Osteoblast (primary cell): Measurements from ENCODE around the gene PLEKHF1. TPM values are rescaled to one million over a fixed set of nuclear protein-coding genes. Genes with fewer than 3 reads are reported as not detected.
A peak's percentile ranks its signal among the peaks of the same experiment; 100 is the strongest.

Source experiments
- DNase-seq: peaks from one replicate; pipeline ENCODE4 v3.0.0; 2011; ENCODE audit warnings: low spot score, mixed read lengths; ENCODE audit not compliant: insufficient read length; ENCODE audit errors: missing footprints
- H2AFZ ChIP-seq: 2 replicates; pipeline ENCODE4 v1.6.0; 2011; ENCODE audit warnings: mild to moderate bottlenecking, low read length
- H3K27ac ChIP-seq: 2 replicates; pipeline ENCODE4 v1.5.1; 2011; ENCODE audit warnings: mild to moderate bottlenecking, low read depth, low read length, moderate library complexity
- H3K27me3 ChIP-seq: 2 replicates; pipeline ENCODE4 v1.6.0; 2012; ENCODE audit warnings: mild to moderate bottlenecking, control low read depth, inconsistent platforms, low read length, moderate library complexity; ENCODE audit not compliant: insufficient read depth
- H3K36me3 ChIP-seq: 2 replicates; pipeline ENCODE4 v1.5.1; 2011; ENCODE audit warnings: mild to moderate bottlenecking, low read length, control low read depth, moderate library complexity; ENCODE audit not compliant: insufficient read depth
- H3K4me1 ChIP-seq: 2 replicates; pipeline ENCODE4 v1.5.1; 2011; ENCODE audit warnings: mild to moderate bottlenecking, low read length, control low read depth, moderate library complexity; ENCODE audit not compliant: insufficient read depth
- H3K4me2 ChIP-seq: 2 replicates; pipeline ENCODE4 v1.6.0; 2011; ENCODE audit warnings: mild to moderate bottlenecking, low read length; ENCODE audit not compliant: insufficient read depth
- H3K4me3 ChIP-seq: fragments of 200-600 bp; sonication (generic); 3 replicates; pipeline ENCODE4 v1.5.1; 2012; ENCODE audit warnings: mild to moderate bottlenecking, low read length, inconsistent platforms; ENCODE audit not compliant: insufficient read depth
- H3K79me2 ChIP-seq: 2 replicates; pipeline ENCODE4 v1.6.0; 2012; ENCODE audit warnings: mild to moderate bottlenecking, low read length, control low read depth, inconsistent platforms; ENCODE audit not compliant: insufficient read depth
- H3K9me3 ChIP-seq: 2 replicates; pipeline ENCODE4 v1.5.1; 2011; ENCODE audit warnings: low read depth, low read length, control low read depth
- H4K20me1 ChIP-seq: 2 replicates; pipeline ENCODE4 v1.6.0; 2012; ENCODE audit warnings: mild to moderate bottlenecking, low read length, control low read depth; ENCODE audit not compliant: insufficient read depth
- total RNA-seq: library from RNA; depleted of rRNA; stranded (reverse); fragments of >200 nt; gene quantifications from 2 replicates; pipeline ENCODE4 v1.2.3, GENCODE V29; 2012
- TF ChIP-seq, protein P1 (sequence below): IDR thresholded peaks from 2 replicates; pipeline ENCODE4 v1.5.1; 2011; ENCODE audit warnings: mild to moderate bottlenecking, low read depth, low read length, moderate library complexity; ENCODE audit errors: extremely low read depth

PLEKHF1 gene
- total RNA-seq, 1 donor: 106 TPM

GRCh38 chr19:29662278-29662603 is 3.0 kb upstream of the PLEKHF1 start:
- Histone ChIP-seq H3K27me3 (no peaks in the 10 kb centered on the region), H3K9me3 (no peaks in the 10 kb centered on the region), H3K36me3 (no peaks in the 10 kb centered on the region), H3K27ac (peak overlapping the region; percentile 99), H3K4me1 (peaks cover 59% of the 10 kb centered on the region), H4K20me1 (peaks cover 12% of the 10 kb centered on the region), H2AFZ (peak overlapping the region; percentile 13), H3K79me2 (peaks cover 12% of the 10 kb centered on the region), H3K4me2 (peak overlapping the region; percentile 82), H3K4me3 (peak overlapping the region; percentile 50)
- TF ChIP-seq, protein P1, sequence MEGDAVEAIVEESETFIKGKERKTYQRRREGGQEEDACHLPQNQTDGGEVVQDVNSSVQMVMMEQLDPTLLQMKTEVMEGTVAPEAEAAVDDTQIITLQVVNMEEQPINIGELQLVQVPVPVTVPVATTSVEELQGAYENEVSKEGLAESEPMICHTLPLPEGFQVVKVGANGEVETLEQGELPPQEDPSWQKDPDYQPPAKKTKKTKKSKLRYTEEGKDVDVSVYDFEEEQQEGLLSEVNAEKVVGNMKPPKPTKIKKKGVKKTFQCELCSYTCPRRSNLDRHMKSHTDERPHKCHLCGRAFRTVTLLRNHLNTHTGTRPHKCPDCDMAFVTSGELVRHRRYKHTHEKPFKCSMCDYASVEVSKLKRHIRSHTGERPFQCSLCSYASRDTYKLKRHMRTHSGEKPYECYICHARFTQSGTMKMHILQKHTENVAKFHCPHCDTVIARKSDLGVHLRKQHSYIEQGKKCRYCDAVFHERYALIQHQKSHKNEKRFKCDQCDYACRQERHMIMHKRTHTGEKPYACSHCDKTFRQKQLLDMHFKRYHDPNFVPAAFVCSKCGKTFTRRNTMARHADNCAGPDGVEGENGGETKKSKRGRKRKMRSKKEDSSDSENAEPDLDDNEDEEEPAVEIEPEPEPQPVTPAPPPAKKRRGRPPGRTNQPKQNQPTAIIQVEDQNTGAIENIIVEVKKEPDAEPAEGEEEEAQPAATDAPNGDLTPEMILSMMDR: no peak
- no peak for DNase-seq

DNA sequence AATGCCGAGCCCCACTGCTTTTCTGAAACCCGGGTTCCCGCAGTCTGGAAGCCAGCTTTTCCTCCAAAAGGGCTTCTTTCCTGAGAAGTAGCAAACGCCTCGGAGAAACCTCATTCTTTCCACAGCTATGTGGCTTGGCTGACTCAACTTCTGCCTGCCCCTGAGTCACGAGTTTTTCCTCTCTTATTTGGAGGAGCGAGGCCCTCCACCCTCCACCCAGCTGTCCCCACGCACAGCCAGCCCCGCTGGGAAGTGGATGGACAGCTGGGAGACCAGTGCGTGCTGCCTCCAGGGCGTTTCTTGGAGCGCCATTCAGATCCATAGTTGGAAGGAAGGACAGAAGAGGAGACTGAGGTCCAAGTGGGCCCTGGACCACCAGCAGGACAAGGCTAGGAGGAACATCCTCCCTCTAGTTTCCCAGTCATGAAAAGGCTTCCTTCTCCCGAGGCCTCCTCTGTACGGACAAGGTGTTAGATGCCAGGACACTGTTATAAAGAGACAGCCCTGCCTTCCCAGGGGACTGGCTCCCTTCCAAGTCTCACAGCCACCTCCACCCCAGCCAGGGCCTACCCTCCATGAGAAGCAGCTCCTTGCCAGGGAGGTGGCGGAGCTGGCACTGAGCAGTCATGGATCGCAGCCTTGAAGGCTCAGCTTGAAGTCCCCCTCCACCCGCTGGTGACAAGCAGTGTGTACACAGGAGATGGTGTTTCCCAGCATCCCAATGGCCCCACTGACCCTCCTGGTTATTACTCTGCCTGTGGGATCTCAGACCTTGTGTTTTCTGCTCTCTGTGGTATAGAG is 2.5 kb upstream of the PLEKHF1 start:
- TF ChIP-seq, protein P1: no peak
- H3K4me2 ChIP-seq: peak overlapping the region; percentile 82
- peaks cover 62% of the 10 kb centered on the region for H3K4me1 ChIP-seq
- H3K27me3 ChIP-seq: no peaks in the 10 kb centered on the region
- H3K4me3 ChIP-seq: peak overlapping the region; percentile 50
- H4K20me1 ChIP-seq: peaks cover 12% of the 10 kb centered on the region
- H3K9me3 ChIP-seq: no peaks in the 10 kb centered on the region
- H3K79me2 ChIP-seq: peaks cover 18% of the 10 kb centered on the region
- peak overlapping the region; percentile 76 for H2AFZ ChIP-seq
- H3K27ac ChIP-seq: peak overlapping the region; percentile 99
- H3K36me3 ChIP-seq: no peaks in the 10 kb centered on the region
- DNase-seq: peak; percentile 97

GRCh38 chr19:29663861-29664752 is 1.2 kb upstream of the PLEKHF1 start:
- H3K9me3 ChIP-seq: no peaks in the 10 kb centered on the region
- H3K79me2 ChIP-seq: peaks cover 31% of the 10 kb centered on the region
- H3K27ac ChIP-seq: peak overlapping the region; percentile 99
- DNase-seq: peak; percentile 72
- H3K36me3 ChIP-seq: no peaks in the 10 kb centered on the region
- peak overlapping the region; percentile 51 for H2AFZ ChIP-seq
- H3K27me3 ChIP-seq: no peaks in the 10 kb centered on the region
- H3K4me1 ChIP-seq: peaks cover 62% of the 10 kb centered on the region
- TF ChIP-seq, protein P1: no peak
- H4K20me1 ChIP-seq: peaks cover 15% of the 10 kb centered on the region
- peak overlapping the region; percentile 99 for H3K4me2 ChIP-seq
- H3K4me3 ChIP-seq: no peak overlapping the region

DNA sequence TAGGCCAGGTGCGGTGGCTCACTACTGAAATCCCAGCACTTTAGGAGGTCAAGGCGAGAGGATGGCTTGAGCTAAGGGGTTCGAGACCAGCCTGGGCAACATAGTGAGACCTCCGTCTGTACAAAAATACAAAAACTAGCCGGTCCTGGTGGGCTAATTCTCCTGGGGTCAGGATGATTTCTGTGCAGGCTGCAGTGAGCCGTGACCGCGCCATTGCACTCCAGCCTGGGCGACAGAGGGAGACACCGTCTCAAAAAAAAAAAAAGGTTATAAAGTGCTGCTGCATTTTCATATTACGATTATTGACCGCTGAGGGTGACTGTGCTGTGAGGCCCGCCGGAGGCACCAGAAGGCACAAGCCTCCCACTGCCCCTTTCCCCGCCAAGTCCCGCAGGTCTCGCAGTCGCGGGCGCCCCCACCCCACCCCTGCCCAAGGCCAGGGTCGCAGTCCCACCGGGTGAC is 477 bp upstream of the PLEKHF1 start:
- no peak for DNase-seq
- peak overlapping the region; percentile 99 for H3K4me2 ChIP-seq
- H3K27me3 ChIP-seq: no peaks in the 10 kb centered on the region
- peak overlapping the region; percentile 99 for H3K27ac ChIP-seq
- no peaks in the 10 kb centered on the region for H3K36me3 ChIP-seq
- H3K4me1 ChIP-seq: peaks cover 62% of the 10 kb centered on the region
- no peak overlapping the region for H2AFZ ChIP-seq
- H3K79me2 ChIP-seq: peaks cover 38% of the 10 kb centered on the region
- no peaks in the 10 kb centered on the region for H3K9me3 ChIP-seq
- TF ChIP-seq, protein P1: no peak
- peaks cover 17% of the 10 kb centered on the region for H4K20me1 ChIP-seq
- H3K4me3 ChIP-seq: peak overlapping the region; percentile 90
